ENCODE results near the gene FAM107B.
A peak's percentile ranks its signal among the peaks of the same experiment; 100 is the strongest.

FAM107B gene

DNA sequence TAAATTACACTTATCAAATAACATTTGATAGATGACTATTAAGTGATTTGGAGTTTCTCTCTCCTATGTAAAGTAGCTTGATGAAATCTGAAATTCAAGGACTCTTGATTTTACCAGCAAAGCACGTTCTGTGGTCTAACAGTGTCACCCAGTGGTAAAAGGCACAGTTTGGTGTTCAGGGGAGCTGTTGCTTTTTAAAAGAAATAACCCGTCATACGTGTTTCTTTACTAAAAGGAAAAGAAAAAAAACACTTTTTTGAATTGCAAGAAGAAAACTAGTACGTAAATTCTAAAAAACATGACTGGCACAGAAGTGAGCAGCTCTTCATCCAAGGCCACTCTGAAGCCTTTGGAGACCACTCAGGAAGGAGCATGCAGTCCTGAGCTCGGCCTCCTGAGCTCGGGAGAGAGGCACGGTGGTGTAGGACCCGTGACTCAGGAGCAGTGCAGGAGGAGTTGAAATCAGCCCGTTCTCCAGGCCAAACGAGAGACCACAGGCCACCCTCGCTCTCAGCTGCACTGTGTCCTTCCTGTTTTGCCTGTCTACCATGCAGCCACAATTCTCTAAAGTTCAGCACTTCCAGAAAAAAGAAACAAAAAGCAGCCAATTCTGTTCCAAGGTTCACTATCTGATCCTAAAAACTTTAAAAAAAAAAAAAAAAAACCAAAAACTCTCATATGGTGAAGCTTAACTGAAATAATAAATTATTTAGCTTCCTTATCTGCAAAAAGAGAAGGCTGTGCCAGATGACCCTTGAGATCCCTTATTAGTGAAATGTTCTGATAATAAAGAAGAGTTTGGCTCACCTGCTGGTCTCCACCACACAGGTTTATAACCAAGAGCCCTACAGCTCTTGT, 231.4 kb downstream of the FAM107B start:
- DNase-seq: no peak

DNA sequence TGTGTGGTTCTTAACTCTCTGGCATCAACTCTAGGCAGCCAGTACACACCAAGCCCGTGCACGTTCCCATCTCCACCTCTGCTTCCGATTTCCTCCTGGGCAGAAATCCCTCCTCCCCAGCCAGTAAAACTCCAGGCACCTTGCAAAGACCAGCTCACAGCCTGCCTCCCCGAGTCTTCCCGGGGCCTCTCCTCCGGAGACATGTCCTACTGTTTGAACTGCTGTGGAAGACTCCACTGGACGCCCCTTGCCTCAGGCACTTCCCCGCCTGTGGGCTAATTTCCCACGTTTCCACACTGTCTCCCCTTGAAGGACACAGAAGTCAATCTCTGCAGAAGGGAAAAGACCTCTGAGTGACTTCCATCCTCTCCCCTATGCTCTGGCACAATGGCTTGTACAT, 233.3 kb downstream of the FAM107B start:
- DNase-seq: no peak

DNA sequence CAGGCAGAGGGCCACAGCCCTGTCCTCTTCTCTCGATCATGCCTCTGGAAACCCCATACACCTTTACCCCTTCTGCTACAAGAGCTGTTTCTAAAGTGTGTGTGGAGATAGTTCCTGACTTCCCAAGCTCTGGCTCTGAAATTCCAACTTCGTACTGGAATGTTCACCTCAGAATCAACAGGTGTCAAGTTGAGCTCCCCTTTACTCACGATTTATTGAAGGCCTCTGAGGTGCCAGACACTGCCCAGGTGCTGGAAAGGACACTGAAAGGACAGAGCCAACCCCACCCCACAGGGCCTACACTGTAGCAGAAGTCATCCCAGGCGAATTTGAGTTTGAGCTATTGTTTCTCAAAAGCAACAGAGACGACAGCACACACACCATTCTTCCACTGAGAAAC, 234.1 kb downstream of the FAM107B start:
- no peak for DNase-seq

DNA sequence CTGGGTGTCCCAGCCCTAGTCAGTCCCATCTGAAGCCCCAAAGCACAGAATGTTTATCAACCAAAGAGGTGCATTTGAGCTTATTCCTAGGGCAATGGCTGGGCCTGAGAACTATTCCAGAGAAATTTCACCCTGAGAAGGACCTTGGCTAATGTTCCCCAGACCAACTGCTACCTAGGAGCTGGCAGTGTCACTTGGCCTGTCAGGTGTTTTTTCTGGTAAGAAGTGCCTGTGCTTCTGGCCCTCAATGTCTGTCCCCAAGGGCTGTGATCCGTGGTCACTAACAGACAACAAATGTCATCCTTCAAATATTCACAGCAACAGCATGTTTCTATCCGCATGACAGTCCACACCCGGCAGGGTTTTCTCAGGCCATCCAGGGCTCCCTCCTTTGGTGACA, 234.6 kb downstream of the FAM107B start:
- DNase-seq: no peak

DNA sequence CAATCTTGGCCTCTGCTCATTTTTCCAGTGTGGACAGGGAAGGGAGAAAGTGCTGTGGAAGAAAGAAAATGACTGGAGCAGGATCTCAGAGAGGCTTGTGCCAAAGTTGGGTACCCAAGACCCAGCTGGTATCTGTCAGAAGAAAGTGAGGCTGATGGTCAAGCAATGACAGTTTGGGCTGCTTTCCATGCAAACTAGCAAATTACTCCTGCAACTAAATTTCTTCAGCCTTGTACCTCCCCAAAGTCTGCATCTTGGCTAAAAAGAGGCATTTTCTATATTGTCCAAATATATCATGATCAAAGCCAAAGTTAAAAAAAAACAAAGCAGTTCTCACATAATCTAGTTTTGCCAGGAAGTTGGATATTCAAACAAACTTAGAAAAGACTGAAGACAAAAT, 235.5 kb downstream of the FAM107B start:
- DNase-seq: no peak

DNA sequence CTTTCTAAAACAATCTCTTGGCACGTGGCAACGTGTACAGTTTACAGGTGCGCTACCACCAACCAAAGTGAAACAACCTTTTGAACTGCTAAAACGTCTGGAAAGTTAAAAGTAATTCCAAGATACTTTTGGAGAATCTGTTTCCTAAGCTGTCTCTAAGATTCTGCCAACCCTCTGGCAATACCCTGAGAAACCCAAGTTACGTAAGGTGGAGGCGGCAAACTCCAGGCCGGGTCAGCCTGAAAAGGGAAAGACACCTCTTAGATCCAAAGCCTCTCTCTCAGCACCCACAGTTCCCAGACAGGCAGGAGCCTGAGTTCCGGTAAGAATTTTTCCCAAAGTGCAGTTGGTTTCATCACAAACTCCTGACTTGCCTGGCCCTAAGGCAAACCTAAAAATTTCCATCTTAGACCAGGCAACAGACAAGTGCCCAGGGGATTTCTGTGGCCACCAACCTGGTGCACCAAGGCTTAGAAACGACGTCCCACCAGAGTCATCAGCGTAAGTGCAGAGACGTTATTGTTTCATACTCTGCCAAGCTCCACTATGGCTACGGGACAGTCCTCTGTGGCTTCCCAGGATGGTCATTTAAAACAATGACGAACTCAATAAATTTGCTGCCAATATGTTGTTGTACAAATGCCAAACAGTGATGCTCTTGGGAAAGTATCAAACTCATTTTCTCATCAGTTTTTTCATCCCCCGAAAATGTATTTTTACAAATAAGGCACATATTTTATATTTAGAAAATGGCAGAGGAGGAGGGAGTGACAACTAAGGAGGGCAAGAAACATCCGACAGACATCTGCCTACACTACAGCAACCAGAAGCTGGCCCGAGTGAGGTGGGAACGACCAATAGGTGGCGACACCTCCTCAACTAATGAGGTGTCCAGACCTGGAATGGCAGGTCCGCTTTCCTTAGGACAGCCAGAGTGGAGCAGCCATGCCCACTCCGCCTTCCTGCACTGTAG, 238.2 kb downstream of the FAM107B start:
- peak in 28 of 58 donors; percentile 13 to 61 (median 29) for DNase-seq

DNA sequence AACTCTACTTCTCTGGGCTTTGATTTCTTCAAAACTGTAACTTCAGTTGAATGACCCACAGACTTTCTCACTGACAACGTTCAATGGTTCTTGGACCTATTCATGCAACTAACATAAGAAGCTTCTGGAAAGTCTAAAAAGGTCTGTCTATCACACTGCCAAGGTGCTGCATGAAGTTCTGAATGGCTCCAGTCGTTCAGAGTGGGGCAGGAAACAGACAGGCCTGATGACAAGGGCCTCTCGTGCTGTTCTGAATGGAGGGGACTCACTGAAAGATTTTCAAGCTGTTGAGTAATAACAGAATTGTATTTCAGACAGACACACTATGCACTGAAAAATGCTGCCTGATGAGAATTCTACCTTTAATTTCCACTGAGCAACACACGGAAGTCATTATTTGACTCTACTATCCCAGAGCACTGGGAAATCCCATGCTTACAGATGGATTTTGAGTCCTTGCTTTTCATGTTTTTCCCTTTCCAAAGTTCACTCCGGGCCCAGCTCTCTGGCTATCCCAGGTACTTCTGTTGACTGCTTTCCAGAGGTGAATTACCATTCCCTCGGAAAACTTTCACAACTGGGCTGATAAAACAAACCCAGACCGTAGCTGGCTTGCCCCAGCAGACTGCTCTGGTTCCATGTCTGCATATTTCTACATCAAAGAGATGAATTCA, 239.1 kb downstream of the FAM107B start:
- no peak for DNase-seq

DNA sequence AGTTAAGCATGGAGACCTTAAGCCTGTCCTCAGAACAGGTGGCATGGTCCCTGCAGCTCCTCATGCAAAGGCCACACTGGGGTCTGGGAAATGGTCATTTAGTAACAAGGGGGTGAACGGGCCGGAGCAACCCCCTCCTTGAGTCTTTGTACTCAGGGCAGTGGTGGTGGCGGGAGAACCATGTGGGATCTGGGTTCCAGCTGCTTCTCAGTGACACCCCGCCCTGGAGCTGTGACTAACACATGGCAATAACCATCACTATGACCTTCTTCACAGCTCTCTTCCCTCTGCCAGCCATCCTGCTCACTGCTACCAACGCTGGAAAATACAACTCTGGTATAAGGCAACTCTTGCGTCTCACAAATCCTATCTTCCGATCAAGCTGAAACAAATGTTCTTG, 240.5 kb downstream of the FAM107B start:
- no peak for DNase-seq

DNA sequence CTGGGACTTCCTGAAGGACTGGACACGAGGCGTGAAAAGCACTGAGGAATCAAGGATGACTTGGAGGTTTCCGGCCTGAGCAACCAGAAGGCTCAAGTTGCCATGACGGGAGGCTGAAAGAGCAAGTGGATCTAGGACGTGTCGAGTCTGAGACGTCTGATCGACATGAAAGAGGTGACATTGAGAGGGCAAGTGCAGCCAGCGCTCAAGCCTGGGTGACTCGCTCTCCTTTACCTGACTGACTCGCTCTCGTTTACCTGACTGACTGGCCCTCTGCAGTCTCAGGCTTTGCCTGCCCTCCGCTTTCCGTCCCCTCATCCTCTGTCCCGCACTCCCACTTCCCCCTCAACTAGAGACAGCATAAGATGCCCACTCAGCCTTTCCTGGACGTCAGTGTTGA, 241.4 kb downstream of the FAM107B start:
- DNase-seq: no peak

DNA sequence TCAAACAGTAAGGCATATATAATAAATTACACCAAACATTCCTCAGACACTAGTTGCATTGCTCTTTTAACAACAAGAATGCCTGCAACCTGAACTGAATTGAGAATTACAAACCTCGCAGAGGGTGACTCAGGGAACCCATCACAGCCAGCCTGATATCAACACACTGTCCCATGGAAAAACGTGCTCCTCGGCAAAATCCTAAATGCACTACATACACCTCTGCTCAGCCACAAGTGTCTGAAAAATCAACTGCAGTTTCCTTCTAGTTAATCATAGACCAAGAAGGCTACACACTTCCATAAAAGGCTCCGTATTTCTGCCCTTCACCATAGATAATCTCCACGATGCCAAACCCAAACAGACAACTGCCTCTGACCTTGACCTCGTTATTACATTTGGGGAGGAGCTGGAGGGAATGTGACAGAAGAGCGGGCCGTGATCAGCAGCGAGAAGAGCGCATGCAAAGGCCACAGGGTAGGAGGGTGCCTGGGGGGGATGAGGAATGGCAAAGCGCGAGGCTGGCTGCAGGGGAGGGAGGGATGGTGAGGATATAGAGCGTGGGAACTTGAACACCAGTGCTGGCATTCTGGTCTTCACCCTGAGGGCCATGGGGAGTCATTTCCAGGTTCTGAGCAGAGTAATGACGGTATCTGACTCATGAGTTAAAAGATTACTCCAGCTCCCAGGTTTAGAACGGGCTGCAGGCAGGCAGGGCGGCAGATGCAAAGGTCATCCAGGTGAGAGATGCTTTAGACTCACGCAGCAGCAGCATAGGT, 242.0 kb downstream of the FAM107B start:
- DNase-seq: no peak

DNA sequence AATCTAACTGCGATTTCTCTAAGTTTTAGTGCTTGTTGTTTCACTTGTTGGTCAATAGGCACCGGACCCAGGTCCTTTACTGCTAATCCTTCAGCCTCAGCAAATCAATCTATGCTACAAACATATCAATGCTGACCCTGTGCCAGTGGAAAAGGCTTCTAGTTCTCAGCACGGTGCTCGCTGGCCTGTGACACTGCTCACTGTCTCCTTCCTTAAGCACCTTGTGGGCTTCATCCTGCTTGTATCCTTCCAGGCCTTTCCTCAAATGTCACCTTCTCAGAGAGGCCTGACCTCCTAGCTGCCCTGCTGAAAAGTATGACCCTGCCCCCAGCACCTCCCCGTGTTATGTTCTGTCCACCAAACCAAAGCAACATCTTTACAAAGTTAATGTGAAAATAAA, 242.7 kb downstream of the FAM107B start:
- DNase-seq: no peak

DNA sequence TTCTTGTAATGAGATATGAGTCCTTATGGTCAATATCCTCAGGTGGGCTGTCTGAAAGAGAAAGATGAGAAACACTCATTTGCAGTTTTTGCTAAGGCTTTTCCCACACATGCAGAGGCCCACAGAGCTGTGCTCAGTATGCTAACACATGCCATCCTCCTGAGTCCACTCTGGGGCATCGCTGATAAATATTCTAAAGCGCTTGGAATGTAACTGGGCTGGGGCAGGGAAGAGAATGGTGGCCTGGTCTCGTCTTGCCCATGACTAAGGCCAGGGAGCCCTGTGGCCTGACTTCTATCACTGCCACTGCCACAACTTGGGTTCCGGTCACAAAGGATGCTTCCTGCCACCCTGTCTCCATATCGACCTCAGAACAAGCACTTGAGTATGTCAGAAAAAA, 244.2 kb downstream of the FAM107B start:
- DNase-seq: no peak

DNA sequence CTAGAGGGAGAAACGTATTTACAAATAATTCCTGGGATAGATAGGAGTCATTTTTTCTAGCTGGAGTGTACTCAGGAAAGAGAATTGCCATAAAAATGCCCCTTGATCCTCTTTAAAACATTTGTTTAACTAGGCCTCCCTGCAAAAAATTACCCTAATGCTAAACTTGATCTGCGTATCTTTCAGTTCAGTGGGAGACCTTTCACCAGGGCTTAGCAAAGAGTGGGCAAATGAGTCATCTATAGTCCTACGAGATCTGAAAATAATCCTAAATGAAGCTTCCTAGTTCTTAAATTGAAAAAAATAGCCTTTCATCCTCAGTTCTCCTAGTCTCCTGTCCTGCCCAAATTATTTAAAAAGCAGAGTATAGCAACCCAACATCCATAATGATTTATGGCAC, 245.3 kb downstream of the FAM107B start:
- no peak for DNase-seq

DNA sequence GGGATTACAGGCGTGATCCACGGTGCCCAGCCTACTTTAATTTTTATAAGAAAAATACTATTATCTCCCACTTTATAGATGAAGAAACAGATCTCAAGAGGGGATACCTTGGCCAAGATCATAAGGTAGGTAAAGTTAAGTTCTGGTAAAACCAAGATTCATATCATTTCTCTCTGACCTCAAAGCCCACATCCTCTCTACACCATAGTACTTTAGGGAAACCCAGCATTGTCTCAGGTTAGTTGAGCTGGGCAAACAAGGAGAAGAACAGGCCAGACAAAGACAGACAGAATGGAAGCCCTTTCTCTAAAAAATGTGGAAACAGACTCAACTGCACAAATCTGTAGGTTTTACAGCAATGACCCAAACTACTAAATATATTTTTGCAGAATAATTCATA, 246.2 kb downstream of the FAM107B start:
- DNase-seq: no peak

DNA sequence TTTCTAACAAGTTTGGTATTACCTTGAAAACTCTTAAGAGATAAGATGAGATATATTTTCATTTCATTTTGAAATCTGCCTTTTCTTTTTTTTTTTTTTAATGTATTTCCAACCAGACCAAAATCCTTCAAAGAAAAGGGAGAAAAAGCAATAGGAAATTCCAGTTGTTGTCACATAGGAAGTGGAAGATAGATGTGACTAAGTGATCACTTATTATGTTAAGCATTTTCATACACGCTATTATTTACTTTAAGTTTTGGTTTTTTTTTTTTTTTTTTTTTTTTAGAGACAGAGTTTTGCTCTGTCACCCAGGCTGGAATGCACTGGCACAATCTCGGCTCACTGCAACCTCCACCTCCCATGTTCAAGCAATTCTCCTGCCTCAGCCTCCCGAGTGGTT, 246.8 kb downstream of the FAM107B start:
- DNase-seq: no peak

DNA sequence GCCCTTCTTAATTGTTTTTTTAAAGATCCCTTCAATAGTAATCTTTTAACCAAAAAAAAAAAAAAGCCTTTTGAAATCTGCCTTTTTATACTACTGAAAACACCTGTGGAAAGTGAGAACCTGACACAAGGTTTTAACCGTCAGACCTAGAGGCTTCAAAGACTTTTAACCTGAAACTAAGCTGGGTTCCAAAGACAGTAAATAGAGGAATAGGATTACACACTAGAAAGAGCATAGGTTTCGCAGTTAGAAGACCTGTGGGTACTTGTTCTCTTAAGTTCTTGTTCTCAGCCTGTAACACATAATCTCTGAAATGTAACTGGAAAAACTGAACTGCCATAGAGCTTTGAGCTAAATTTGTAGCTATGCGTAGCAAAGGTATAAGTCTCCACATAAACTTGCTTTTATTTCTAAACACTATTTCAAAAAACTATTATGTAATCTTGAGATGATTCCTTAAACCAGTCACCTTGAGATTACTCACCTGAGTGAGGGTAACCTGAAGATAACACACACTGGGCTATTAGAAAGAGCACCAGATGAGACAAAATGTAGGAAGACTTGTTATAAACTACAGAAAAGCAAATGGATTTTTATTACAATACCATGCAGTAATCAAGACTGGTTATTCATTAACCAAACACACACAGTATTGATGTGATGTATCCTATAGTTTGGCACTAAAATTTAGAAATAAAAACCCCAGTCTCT, 247.4 kb downstream of the FAM107B start:
- DNase-seq: no peak

DNA sequence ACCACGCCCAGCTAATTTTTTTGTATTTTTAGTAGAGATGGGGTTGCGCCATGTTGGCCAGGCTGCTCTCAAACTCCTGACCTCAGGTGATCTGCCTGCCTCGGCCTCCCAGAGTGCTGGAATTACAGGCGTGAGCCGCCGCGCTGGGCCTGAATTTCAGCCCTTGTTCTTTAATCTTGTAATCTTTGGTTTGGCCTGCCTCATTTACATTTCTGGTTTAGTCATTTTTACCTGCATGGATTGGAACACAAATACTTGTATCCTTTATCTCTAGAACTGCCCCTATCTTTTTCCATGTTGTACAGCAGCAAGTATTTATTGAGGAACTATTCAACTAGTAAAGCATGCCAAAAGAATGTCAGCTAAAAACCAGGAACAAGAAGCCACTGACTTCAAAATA, 248.4 kb downstream of the FAM107B start:
- DNase-seq: no peak

DNA sequence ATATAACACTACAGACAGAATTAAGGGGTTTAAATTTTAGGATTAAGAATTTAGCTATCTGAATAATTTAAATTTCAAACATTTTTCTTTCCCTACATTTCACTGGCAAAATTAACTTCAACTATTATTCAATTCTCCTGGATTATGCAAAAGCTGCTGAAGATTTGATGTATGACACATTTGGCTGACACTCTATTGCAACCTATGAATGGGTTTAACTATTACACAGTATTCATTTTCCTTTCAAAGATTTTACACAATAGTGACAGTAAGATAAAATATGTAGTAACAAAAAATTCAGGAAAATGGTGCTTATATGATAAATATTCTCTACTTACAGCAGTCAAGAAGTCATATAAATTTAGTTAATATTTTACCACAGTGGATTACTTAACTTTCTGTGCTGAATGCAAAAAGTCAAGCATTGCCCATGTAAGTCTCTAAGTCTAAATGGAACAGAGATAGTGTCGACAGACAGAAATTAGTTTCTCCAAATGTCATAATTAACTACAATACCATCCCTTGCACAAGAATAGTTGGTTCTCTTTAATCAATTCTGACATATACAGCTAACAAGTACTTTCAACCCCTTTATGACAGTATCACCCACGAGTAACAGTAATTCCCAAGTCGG, 249.9 kb downstream of the FAM107B start:
- no peak for DNase-seq

DNA sequence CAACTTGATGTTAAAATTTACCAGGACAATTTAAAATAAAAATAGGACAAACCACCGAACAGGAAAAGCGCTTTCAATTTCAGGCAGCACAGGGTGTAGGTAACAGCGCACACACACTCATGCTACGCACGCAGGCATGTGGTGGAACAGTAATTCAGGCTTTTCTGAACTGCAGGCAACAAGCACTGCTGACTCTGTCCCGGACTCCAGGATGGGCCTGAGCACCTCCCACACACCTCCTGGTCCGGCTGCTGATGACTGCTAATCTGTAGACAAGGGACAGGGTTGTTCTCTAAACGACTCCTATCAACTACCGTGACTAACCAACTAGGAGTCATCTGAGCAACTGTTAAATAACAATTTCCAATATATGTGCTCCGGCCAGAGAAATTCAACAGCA, 251.4 kb downstream of the FAM107B start:
- no peak for DNase-seq

DNA sequence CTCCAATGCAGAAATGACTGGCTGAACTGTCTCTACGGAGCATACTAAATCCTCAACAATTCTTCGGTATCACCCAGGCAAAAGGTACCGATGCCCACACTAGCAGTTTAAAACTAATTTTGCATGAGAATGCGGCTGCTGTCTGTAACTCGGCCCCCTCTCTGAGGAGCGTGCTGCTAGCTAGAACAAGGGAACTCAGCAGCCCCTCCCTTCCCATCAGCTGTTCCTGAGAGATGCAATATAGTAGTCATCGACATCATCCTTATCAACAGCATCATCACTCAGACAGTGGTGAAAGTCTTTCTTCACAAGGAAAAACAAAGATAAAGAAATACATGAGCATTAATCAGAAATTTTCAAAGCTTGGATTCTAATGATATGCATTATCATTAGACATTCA, 254.9 kb downstream of the FAM107B start:
- no peak for DNase-seq
